GM21367 (cell line): ENCODE measurements around the gene ABCA7.
A peak's percentile ranks its signal among the peaks of the same experiment; 100 is the strongest.

Experiments
- ATAC-seq: cut with Tn5 transposase; IDR thresholded peaks from one replicate; pipeline ENCODE4 v1.9.1; 2021; ENCODE audit not compliant: unreplicated experiment

The ABCA7 gene

GRCh38 chr19:1086613-1087012 is 46.7 kb downstream of the ABCA7 start:
- no peak for ATAC-seq

- ATAC-seq = no peak
Measured at GRCh38 chr19:1087813-1088415, 48.0 kb downstream of the ABCA7 start.

GRCh38 chr19:1088416-1089010 is 48.6 kb downstream of the ABCA7 start:
- no peak for ATAC-seq

- ATAC-seq = no peak
Measured at GRCh38 chr19:1089126-1089771, 49.3 kb downstream of the ABCA7 start.

GRCh38 chr19:1089891-1090290 is 50.0 kb downstream of the ABCA7 start:
- no peak for ATAC-seq

GRCh38 chr19:1090731-1091543 is 51.0 kb downstream of the ABCA7 start:
- ATAC-seq = no peak

GRCh38 chr19:1091544-1092175 is 51.8 kb downstream of the ABCA7 start:
- ATAC-seq = no peak

- ATAC-seq = no peak
Measured at GRCh38 chr19:1093330-1093729, 53.4 kb downstream of the ABCA7 start.

- ATAC-seq = no peak
Measured at GRCh38 chr19:1093811-1094553, 54.1 kb downstream of the ABCA7 start.

GRCh38 chr19:1094655-1094977 is 54.7 kb downstream of the ABCA7 start:
- no peak for ATAC-seq

GRCh38 chr19:1094978-1095701 is 55.2 kb downstream of the ABCA7 start, which contains the start of gene POLR2E:
TSS of gene POLR2E (minus strand) at chr19:1095375. CDS start at chr19:1095315, 60 bp downstream.
- ATAC-seq = peak; percentile 75

- no peak for ATAC-seq
Measured at GRCh38 chr19:1097810-1098176, 57.9 kb downstream of the ABCA7 start.

GRCh38 chr19:1098177-1099051 is 58.5 kb downstream of the ABCA7 start:
- no peak for ATAC-seq

- no peak for ATAC-seq
Measured at GRCh38 chr19:1101337-1101698, 61.4 kb downstream of the ABCA7 start.

GRCh38 chr19:1102407-1103131 is 62.7 kb downstream of the ABCA7 start:
- no peak for ATAC-seq

GRCh38 chr19:1103132-1103707 is 63.3 kb downstream of the ABCA7 start:
- no peak for ATAC-seq

GRCh38 chr19:1103708-1104310 is 63.9 kb downstream of the ABCA7 start, which contains the start of gene GPX4:
TSS of gene GPX4 (plus strand) at chr19:1103994. CDS start at chr19:1104044, 50 bp downstream.
- peak; percentile 53 for ATAC-seq
